GM18526 (cell line): Measurements from ENCODE around the gene GHRHR.

Experiments
- POLR2A ChIP-seq: IDR thresholded peaks from 3 replicates; pipeline ENCODE4 v1.6.1; 2011; ENCODE audit not compliant: insufficient read length; ENCODE audit errors: extremely low read depth

The GHRHR gene

DNA sequence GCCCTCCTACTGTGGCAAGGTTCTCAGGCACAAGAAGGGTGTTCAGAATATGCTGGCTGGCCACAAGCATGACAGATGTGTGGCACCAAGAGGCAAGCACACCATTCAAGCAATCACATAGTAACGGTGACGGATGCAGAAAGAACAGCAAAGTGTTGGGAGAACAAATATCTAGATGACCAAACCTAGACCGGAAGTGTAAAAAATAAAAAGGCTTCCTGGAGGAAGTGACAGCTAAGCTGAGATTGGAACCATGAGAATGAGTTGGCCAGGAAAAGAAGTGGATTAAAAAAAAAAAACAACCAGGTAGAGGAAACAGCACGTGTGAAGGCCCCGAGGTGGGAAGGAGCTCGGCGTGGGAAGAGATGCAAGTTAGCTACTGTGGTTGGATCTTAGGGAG is 22.0 kb downstream of the GHRHR start:
- no peak for TF ChIP-seq POLR2A

DNA sequence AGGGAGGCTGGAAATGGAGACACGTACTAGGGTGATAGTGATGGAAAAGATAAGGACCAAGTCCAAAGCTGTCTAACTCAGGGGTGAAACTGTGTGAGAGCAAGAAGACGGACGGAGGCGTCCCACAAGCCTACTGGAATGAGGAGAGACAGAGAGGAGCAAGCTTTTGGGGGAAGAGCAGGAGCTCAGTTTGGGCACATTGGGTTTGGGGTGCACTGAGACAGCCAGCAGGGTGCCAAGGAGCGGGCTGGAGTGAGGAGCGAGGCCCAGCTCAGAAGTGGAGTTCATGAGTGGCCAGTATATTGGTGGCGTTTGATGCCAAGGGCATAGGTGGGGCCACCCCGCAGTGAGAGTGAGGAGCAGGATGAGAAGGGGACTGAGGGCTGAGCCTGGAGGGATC is 22.6 kb downstream of the GHRHR start:
- TF ChIP-seq POLR2A = no peak

DNA sequence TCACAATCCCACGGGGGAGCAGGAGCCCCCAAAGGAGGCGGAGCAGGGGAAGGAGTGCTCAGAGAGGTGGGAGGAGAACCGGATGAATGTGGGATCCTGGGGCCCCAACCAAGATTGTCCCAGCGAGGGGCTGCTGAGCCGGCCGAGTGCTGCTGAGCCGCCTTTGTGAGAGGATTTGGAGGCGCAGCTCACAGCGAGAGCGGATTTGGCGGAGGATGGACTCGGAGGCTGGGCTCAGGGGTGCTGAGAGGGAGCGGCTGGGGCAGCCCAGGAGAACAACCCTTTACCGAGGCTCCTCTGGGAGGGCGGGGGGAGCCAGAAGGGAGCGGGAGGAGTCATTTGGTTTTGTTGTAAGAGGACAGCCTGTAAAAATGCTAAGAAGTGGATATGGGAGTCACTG is 23.0 kb downstream of the GHRHR start:
- TF ChIP-seq POLR2A = no peak

DNA sequence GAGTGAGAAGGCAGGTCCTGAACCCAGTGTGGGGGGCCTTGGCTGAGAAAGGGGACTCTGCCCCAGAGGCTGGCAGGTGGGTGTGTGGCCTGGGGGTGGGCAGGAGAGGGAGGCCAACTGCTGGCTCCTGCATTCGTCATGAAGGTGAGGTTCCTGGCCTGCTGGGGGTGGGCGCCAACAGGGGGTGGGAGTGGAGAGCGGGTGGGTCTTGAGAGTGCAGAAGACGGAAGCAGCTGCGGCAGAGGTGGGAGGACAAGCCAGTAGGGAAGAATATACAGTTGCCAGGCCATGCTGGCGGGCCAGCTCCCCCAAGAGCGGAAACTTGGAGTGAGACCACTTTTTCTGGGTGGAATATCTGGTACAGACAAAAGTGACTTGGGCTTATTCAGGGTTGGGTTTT is 23.4 kb downstream of the GHRHR start:
- TF ChIP-seq POLR2A = no peak

DNA sequence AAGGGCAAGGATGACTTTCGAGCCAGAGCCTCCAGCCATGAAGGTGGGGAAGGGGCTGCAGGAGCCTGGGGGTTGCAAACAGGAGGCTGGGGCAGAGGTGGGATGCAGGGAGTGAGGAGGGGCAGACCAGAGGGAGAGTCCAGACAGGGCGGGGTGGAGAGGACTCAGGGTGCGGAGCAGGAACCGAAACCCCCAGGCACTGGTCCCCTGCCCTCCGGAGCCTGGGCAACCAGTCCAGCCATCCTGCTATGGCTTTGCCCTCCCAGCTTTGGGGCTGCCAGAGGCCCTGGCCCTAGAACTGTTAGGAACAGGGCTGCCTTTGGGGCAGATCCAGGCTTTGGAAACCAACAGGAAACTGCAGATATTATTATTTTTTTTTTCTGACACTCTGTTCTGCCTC is 24.2 kb downstream of the GHRHR start:
- no peak for TF ChIP-seq POLR2A

DNA sequence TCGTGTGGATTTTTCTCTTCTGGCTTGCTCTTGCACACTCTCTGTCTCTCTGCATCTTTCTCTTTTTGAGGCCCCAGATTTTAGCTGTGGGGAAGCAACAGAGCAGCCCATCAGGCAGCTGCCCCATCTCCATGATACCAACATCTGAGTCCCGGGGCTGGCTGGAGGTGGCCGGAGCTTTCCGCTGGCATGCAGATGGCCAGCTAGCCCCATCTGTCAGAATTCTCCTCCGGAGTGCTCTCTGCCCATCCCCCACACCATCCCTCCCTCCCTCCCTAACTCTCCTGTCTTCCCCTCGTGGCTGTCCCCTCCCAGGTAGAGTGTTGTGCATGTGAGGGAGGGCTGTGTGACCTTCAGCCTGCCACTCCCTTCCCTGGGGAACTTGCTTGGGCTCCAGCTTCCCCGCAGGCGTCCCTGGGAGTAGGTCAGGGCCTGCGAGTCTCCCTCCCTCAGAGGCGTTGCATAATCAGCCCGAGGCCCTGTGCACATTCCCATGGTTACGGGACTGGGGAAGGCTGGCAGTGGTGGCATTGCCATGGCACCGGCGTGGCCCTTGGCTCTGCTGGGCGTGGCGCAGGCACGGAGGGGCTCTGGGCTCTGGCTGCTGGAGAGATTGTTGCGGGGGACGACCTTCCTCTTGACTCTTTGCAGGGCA is 24.7 kb downstream of the GHRHR start:
- no peak for TF ChIP-seq POLR2A

DNA sequence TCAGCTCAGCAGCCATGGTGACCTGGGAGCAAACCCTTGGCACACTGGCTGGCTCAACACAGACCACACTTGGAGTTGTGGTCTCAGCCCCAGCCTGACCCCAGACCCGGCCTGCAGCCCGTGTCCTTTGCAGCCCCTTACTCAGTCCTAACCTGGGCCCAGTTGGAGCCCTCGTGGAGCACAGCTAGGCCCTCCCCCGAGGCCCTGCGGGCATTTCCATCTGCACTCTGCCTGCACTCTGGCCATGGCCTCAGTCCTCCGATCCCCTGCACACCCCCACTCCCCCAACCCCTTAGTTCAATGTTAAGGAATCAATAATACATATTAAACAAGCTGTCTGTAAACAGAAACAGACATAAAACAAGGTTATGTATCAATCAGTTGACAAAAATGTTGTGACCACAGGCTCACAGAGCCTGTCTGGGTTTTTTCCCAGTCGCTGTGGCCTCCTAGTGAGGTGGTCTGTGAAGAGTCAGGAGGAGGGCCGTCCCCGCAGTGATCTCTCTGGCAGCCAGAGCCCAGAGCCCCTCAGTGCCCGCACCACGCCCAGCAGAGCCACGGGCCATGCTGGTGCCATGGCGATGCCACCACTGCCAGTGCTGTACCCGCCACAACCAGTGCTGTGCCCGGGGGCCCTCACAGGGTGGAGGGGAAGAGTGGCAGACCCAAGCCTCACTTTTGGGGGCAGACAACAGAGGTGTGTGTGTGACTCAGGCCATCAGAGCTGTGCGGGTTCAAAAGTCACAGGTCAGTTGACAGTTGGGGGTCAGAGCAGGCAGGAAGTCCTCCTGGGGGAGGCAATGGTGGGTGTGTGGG is 25.5 kb downstream of the GHRHR start:
- TF ChIP-seq POLR2A = no peak

DNA sequence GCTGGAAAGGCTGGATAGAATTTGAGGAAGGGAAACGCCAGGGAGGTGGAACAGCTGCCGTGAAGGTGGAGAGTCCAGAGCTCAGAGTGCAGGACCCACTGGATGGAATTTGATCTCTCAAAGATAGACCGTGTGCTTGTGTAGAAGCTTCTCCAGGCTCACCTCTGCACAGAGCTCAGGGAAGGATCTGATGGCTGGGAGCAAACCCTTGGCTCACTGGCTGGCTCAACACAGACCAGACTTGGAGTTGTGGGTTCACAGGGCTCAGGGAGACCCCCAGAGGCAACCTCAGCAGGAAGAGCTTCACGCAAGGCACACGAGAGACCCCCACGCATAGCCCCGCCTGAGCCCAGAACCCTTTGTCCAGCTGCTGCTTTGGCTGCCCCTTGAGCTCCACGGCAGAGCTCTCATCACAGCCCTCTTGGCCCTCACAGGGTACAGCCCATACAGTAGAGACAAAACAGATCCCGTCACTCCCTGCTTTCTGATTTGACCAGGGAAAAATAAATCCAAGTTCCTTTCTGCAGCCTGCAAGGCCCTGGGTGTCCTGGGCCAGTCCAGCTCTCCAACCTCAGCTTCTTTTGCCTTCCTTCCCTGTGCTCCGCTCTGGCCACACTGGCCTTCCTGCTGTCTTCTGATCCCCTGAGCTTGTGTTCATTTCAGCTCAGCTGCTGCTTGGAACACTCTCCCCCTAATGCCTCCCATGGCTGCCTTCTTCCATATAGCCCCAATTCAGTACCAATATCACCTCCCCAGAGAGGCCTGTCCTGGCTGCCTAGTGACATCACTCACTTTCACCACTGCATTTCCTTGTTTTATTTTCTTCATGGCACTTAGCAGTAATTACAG is 26.3 kb downstream of the GHRHR start:
- no peak for TF ChIP-seq POLR2A

DNA sequence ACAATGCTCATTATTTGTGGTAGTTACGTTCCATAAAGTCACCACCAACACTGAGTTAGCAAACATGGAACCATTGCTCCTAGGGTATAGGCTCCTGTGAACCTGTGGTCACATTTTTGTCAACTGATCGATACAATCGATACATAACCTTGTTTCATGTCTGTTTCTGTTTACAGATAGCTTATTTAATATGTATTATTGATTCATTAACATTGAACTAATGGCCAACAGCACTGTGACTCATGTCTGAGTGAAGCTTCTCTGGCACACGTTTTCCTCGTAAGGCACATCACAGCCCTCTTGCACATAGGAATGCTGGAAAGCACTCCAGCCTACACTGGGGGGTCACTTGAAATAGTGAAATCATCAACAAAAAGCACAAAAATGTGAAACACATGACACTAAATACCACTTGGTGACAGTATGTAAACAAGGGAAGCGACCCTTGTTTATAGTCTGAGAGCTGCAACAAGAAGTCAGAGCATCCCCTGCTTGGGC is 27.0 kb downstream of the GHRHR start:
- no peak for TF ChIP-seq POLR2A

DNA sequence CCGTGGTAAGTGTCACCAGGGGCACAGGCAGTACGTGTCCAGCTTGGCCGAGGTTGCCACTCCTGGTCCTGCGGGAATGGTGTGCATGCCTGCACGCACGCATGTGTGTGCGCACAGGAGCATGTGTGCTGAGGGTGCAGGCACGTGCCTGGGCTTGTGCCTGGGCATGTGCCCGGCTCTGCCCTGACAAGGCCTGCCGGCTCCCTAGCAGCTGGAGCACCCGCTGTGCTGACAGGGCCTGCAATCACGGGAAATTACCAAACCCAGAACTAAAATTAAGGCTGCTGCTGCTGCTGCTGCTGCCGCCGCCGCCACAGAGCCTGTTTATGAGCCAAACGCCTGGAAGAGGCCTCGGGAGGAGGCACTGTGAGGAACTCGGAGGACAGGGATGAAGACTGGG is 28.7 kb downstream of the GHRHR start:
- TF ChIP-seq POLR2A = no peak

DNA sequence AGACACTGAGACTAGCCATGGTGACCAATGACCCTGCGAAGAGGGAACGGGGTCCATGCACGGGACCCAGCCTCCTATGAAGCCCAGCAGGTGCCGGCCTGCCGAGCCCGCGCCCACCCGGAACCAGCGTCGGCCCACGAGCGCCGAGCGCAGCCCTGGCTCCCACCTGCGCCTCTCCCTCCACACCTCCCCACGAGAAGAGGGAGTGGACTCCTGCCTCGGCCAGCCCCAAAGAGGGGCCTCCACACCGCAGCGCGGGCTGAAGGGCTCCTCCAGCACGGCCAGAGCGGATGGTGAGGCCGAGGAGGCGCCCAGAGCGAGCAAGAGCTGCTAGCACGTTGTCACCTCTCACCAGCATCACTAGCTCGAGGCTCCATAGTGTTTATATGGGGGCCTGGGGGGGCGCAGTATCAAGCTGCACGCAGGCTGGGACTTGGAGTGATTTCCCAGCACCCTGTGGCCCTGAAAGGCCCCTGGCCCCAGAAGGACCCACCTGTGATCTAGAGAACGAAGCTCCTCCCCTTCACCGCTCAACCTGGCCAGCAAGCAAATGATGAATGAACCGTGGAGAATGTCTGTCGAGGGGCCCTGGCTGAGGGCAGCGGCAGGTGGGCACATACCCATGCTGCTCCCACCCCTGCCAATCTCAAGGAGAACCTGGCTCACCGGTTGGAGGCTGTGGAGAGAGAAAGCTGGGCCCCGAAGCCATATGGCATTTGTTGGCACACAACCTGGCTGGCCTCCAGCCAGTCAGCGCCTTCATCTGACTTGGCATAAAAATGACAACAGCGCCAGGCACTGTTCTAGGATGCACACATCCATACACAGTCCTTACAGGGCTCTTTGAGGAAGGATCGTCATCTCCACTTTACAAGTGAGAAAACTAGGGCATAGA is 30.7 kb downstream of the GHRHR start:
- no peak for TF ChIP-seq POLR2A

DNA sequence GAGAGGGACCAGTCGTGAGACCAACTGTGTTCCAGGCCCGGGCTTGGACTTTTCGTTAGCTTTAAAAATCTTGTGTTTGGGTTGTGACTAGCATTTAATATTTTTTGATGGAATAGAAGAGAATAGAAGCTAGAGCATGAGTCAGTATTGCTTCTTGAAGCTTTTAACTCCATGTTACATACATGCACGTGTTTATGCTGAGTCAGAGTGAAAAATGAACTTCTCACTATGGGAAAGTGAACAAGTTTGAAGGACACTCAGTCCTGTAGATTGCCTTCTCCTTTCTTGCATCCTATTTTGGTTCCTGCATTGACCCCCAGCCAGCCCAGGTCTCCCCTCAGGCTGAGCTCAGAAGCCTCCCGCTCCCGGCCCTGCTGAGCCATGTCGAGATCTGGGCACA is 31.8 kb downstream of the GHRHR start:
- TF ChIP-seq POLR2A = no peak

DNA sequence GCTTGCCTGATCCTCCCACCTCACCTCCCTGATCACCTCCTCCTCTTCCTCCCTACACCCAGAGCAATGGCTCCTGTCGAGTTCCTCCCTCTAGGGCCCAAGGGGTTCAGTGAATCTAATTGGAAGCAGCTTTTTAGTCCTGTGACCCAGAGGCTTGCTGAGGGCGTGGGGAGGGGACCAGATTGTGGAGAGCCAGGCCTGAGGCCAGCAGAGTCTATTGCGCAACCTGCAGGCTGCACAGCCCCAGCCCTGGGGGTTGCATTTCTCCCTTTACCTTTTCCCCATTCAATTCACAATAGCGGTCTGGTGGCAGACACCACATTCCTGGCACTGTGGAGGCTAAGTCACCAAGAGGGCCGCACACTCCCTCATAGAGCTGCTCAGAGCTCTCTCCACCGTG is 32.5 kb downstream of the GHRHR start:
- TF ChIP-seq POLR2A = no peak

DNA sequence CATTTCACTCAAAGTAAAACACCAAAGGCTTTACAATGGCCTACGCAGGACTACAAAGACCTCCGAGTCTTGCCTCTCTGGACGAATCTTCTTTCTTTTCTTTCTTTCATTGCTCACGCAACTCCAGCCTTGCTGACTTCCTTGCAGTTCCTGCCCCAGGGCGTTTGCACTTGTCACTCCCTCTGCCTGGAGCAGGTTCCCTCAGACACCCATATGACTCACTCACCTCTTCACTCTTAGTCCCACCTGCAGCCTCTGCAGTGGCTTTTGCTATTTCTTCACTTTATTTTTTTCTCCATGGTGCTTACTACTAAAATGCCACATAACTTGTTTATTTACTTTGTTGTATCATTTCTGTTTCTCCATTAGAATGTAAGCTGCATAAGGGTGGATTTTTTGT is 33.1 kb downstream of the GHRHR start:
- TF ChIP-seq POLR2A = no peak

DNA sequence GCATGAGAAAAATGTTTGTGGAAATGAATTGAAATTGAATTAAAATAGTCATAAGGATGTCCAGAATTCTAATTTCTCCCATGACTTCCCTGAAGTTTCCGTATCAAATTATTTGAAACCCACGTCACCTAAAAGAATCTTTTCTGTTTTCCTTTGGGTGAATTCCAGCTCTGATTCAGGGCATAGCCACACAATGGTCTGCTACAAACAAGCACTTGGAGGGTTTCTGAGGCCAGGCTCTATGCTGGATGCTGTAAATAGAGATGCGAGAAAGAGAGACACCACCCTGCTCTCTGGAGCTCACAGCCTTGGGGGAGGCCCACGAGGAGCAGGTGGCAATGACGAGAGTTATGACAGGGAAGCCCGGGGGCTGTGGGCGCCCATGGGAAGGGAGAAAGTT is 33.6 kb downstream of the GHRHR start:
- no peak for TF ChIP-seq POLR2A
